CD14-positive monocyte (primary cell): ENCODE measurements around the gene PFKM. TPM values are rescaled to one million over a fixed set of nuclear protein-coding genes. Genes with fewer than 3 reads are reported as not detected.

Experiments used
- DNase-seq, 3 donors: peaks; one replicate each; pipeline ENCODE4 v3.0.0-alpha.2; 2011 to 2022
- H2AFZ ChIP-seq: 2 replicates; pipeline ENCODE4 v1.6.0; 2012; ENCODE audit warnings: mild to moderate bottlenecking, low read depth, low read length, inconsistent platforms; ENCODE audit not compliant: insufficient read depth, poor library complexity, severe bottlenecking
- H3K27ac ChIP-seq, 2 donors: 1 replicate in 1 of 2; 2 replicates in 1 of 2; pipeline ENCODE4 v1.5.1; 2012 to 2013; ENCODE audit warnings: low read length in 2 of 2, control low read depth in 1 of 2, inconsistent platforms in 1 of 2, low read depth in 1 of 2, mild to moderate bottlenecking in 1 of 2
- H3K27me3 ChIP-seq, 2 donors: one replicate each; pipeline versions ENCODE4 v1.6.0 to v1.6.1; 2011 to 2013; ENCODE audit warnings: low read length in 2 of 2; ENCODE audit not compliant: control insufficient read depth in 2 of 2, insufficient read depth in 2 of 2
- H3K36me3 ChIP-seq, 2 donors: replicated peaks in 1 of 2; 1 replicate in 1 of 2; 2 replicates in 1 of 2; pipeline versions ENCODE4 v1.5.1 to v1.6.1; 2012 to 2013; ENCODE audit warnings: low read length in 2 of 2, control low read depth in 1 of 2, inconsistent platforms in 1 of 2, mild to moderate bottlenecking in 1 of 2; ENCODE audit not compliant: insufficient read depth in 2 of 2, control insufficient read depth in 1 of 2
- H3K4me1 ChIP-seq, 2 donors: 1 replicate in 1 of 2; 2 replicates in 1 of 2; pipeline versions ENCODE4 v1.5.1 to v1.6.1; 2012 to 2013; ENCODE audit warnings: low read length in 2 of 2, control low read depth in 1 of 2, inconsistent platforms in 1 of 2, mild to moderate bottlenecking in 1 of 2, moderate library complexity in 1 of 2; ENCODE audit not compliant: insufficient read depth in 2 of 2, control insufficient read depth in 1 of 2
- H3K4me2 ChIP-seq: replicated peaks from 2 replicates; pipeline ENCODE3; 2012; ENCODE audit warnings: low read length, moderate library complexity, mild to moderate bottlenecking; ENCODE audit not compliant: poor library complexity, severe bottlenecking; ENCODE audit errors: extremely low read depth
- H3K4me3 ChIP-seq, 3 experiments: fragments of 200-600 bp in 1 of 3; sonication (generic) in 1 of 3; replicated peaks in 1 of 3; 1 replicate in 2 of 3; 2 replicates in 1 of 3; pipeline ENCODE4 v1.5.1; 2011 to 2013; ENCODE audit warnings: low read length in 3 of 3, mild to moderate bottlenecking in 3 of 3, control low read depth in 2 of 3, low read depth in 2 of 3, inconsistent platforms in 1 of 3, moderate library complexity in 1 of 3
- H3K79me2 ChIP-seq: 2 replicates; pipeline ENCODE4 v1.6.0; 2012; ENCODE audit warnings: mild to moderate bottlenecking, control low read depth, inconsistent platforms, low read length, moderate library complexity; ENCODE audit not compliant: insufficient read depth
- H3K9ac ChIP-seq: 2 replicates; pipeline ENCODE4 v1.6.0; 2017; ENCODE audit warnings: low read length, mild to moderate bottlenecking; ENCODE audit not compliant: insufficient read depth, poor library complexity, severe bottlenecking
- H3K9me3 ChIP-seq, 2 donors: replicated peaks in 1 of 2; 1 replicate in 1 of 2; 2 replicates in 1 of 2; pipeline versions ENCODE4 v1.5.1 to v1.6.1; 2012 to 2013; ENCODE audit warnings: low read length in 2 of 2, control low read depth in 1 of 2; ENCODE audit not compliant: control insufficient read depth in 1 of 2, insufficient read depth in 1 of 2
- H4K20me1 ChIP-seq: 2 replicates; pipeline ENCODE4 v1.6.0; 2012; ENCODE audit warnings: mild to moderate bottlenecking, low read length, control low read depth, moderate library complexity; ENCODE audit not compliant: insufficient read depth
- H3K27ac Mint-ChIP-seq, 7 donors: one replicate each; pipeline ENCODE4 v1.8.0; 2020; ENCODE audit warnings: mild to moderate bottlenecking in 7 of 7, mixed read lengths in 7 of 7, moderate library complexity in 6 of 7, inconsistent platforms in 2 of 7
- H3K27me3 Mint-ChIP-seq, 3 donors: one replicate each; pipeline ENCODE4 v1.8.0; 2021 to 2022; ENCODE audit warnings: low read depth in 3 of 3, mild to moderate bottlenecking in 3 of 3, mixed read lengths in 3 of 3, moderate library complexity in 3 of 3, inconsistent platforms in 1 of 3
- H3K36me3 Mint-ChIP-seq, 2 donors: one replicate each; pipeline ENCODE4 v1.8.0; 2020; ENCODE audit warnings: mixed read lengths in 2 of 2, inconsistent platforms in 1 of 2, mild to moderate bottlenecking in 1 of 2
- H3K4me1 Mint-ChIP-seq: one replicate; pipeline ENCODE4 v1.8.0; 2020; ENCODE audit warnings: mild to moderate bottlenecking, mixed read lengths
- H3K4me3 Mint-ChIP-seq, 2 donors: one replicate each; pipeline ENCODE4 v1.8.0; 2020; ENCODE audit warnings: mild to moderate bottlenecking in 2 of 2, mixed read lengths in 2 of 2, moderate library complexity in 1 of 2
- H3K9me3 Mint-ChIP-seq, 7 donors: one replicate each; pipeline ENCODE4 v1.8.0; 2020 to 2022; ENCODE audit warnings: mixed read lengths in 7 of 7, mild to moderate bottlenecking in 6 of 7, moderate library complexity in 6 of 7, inconsistent platforms in 2 of 7
- WGBS: methylation state at CpG from one replicate; pipeline ENCODE4 v1.1.5; 2013; ENCODE audit warnings: missing lambda C conversion rate; ENCODE audit not compliant: insufficient coverage; 5-methylcytosine and 5-hydroxymethylcytosine counted together
- intact Hi-C, 2 donors: fragments of 100-400 bp; cut with micrococcal nuclease; formaldehyde crosslinking; loops; one replicate each; pipeline versions ENCODE4 v1.15.0 to v1.15.1; 2023
- polyA plus RNA-seq, 3 donors: library from polyadenylated mRNA; depleted of rRNA in 1 of 3; unstranded in 2 of 3; stranded (reverse) in 1 of 3; fragments of 300-500 nt in 2 of 3; fragments of >200 nt in 1 of 3; fragmentation: Illumina TruSeq in 2 of 3; gene quantifications; 1 replicate in 2 of 3; 2 replicates in 1 of 3; pipeline ENCODE4 v1.2.3, GENCODE V29; 2012 to 2021
- TF ChIP-seq, protein P1 (sequence below): fragments of 200-600 bp; IDR thresholded peaks from one replicate; pipeline ENCODE4 v1.8.0; 2022; ENCODE audit warnings: antibody characterized with exemption, mild to moderate bottlenecking

PFKM gene
- polyA plus RNA-seq, 3 donors = 2.8 to 8.4 (median 3.0) TPM

DNA sequence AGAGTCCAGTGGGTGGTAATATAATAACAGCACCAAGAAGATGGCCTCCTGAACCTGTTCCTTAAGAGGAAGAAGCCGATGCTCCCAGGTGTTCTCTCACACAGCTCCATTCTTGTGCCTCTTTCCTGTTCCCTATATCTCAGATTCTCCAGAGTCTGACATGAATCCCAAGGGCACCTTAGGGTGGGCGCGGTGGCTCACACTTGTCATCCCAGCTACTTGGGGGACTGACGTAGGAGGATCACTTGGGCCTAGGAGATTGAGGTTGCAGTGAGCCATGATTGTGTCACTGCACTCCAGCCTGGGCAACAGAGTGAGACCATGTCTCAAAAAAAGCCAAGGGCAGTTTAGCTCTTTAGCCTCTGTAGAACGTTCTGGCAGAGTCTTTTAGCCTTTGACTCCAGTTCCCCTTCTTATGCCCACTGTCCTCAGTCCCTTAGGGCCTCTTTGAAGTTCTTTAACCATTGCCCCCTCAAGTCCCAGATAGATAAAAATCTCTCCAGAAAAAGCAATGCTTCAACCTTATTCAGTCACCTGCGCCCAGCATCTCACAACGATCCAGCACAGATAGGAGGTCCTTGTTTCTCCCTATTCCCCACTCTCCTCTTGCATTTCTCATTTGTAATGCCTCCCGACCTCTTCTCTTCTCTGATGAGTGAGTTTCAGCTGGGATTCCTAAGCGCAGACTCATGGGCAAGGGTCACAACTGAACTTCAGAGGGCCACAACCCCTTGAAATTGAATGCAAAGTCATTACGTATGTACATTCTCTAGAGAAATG lies 68.9 kb downstream of the PFKM start:
- H3K27ac ChIP-seq = no peak overlapping the region
- TF ChIP-seq, protein P1, sequence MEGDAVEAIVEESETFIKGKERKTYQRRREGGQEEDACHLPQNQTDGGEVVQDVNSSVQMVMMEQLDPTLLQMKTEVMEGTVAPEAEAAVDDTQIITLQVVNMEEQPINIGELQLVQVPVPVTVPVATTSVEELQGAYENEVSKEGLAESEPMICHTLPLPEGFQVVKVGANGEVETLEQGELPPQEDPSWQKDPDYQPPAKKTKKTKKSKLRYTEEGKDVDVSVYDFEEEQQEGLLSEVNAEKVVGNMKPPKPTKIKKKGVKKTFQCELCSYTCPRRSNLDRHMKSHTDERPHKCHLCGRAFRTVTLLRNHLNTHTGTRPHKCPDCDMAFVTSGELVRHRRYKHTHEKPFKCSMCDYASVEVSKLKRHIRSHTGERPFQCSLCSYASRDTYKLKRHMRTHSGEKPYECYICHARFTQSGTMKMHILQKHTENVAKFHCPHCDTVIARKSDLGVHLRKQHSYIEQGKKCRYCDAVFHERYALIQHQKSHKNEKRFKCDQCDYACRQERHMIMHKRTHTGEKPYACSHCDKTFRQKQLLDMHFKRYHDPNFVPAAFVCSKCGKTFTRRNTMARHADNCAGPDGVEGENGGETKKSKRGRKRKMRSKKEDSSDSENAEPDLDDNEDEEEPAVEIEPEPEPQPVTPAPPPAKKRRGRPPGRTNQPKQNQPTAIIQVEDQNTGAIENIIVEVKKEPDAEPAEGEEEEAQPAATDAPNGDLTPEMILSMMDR = no peak
- H2AFZ ChIP-seq = no peak overlapping the region
- no peaks in the 10 kb centered on the region for H4K20me1 ChIP-seq
- H3K9me3 Mint-ChIP-seq = peaks cover 0 to 11% (median 3%) of the 10 kb centered on the region in 7 donors
- peaks cover 2 to 6% of the 10 kb centered on the region in 2 donors for H3K36me3 Mint-ChIP-seq
- H3K4me1 ChIP-seq = peaks cover 9 to 13% of the 10 kb centered on the region in 2 donors
- no peak overlapping the region for H3K4me3 Mint-ChIP-seq
- no peak overlapping the region for H3K9ac ChIP-seq
- no peak overlapping the region for H3K4me2 ChIP-seq
- H3K4me3 ChIP-seq = no peak overlapping the region
- H3K27ac Mint-ChIP-seq = peak overlapping the region in 1 of 7 donors; percentile 61
- H3K4me1 Mint-ChIP-seq = peaks cover 9% of the 10 kb centered on the region
- DNase-seq = no peak
- WGBS = 95% methylated on average over 6 of the region's 10 CpGs
- H3K79me2 ChIP-seq = no peaks in the 10 kb centered on the region
- no peaks in the 10 kb centered on the region for H3K36me3 ChIP-seq
- peaks cover 0 to 4% of the 10 kb centered on the region in 2 donors for H3K9me3 ChIP-seq
- intact Hi-C loops = no loop called here
- H3K27me3 Mint-ChIP-seq = peaks cover 37 to 47% (median 43%) of the 10 kb centered on the region in 3 donors
- peaks cover 23 to 32% of the 10 kb centered on the region in 2 donors for H3K27me3 ChIP-seq

DNA sequence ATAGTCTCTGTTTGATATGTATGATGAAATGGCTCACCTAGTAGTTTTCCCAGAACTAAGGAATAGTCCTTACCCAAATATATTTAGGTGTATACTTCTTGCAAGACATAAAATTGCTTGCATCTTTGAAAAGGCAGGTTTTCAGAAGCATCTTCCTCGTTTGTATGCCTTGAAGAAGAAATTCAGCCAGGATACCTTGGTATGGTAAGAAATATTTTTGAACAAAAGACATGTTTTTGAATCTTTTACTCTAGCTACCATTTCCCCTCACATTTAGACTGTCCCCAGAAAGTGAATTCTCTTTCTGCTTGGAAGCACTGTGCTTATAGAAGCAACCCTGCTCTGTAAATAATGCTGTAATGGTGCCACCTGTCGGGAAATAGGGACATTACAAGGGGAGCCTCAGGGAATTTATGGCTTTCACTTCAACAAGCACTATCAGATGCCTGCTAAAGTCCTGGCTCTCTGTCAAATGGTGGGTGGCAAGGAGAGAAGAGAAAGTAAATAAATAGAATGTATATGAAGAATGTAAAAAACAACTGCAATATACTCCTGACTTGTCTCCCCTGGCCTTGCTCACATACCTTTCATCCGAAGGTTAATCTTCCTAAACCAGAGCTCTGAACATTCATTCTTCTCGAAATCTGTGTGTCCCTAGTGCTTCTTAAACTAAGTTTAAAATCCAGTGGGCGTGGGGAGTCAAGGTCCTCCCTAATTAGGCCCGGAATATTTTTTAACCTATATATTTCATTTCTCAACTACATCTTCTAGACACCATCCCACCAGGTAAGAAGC lies 70.4 kb downstream of the PFKM start:
- Histone ChIP-seq H4K20me1 (no peaks in the 10 kb centered on the region), H3K4me1 (peaks cover under 1 to 2% of the 10 kb centered on the region in 2 donors), H3K27me3 (peaks cover 18 to 27% of the 10 kb centered on the region in 2 donors), H3K9me3 (no peaks in the 10 kb centered on the region), H3K4me2 (no peak overlapping the region), H3K36me3 (no peaks in the 10 kb centered on the region), H2AFZ (no peak overlapping the region), H3K9ac (no peak overlapping the region), H3K4me3 (no peak overlapping the region), H3K79me2 (no peaks in the 10 kb centered on the region), H3K27ac (no peak overlapping the region)
- H3K4me3 Mint-ChIP-seq = no peak overlapping the region
- peaks cover 5% of the 10 kb centered on the region for H3K4me1 Mint-ChIP-seq
- H3K36me3 Mint-ChIP-seq = peaks cover 0 to 2% of the 10 kb centered on the region in 2 donors
- no peak overlapping the region for H3K27ac Mint-ChIP-seq
- peaks cover 32 to 37% (median 34%) of the 10 kb centered on the region in 3 donors for H3K27me3 Mint-ChIP-seq
- intact Hi-C loops = no loop called here
- TF ChIP-seq, protein P1 = peak; percentile 88
- WGBS = 82% methylated on average over 2 of the region's 6 CpGs
- H3K9me3 Mint-ChIP-seq = peaks cover 0 to 6% (median 2%) of the 10 kb centered on the region in 7 donors
- peak; percentile 41 to 61 (median 54) for DNase-seq
